Neural progenitor cell (in vitro differentiated cells): ENCODE data around the gene B4GALNT3.

ENCODE experiments used
- CTCF ChIP-seq: fragments of 200-600 bp; sonication (generic); IDR thresholded peaks from 2 replicates; pipeline ENCODE4 v1.5.1; 2017; ENCODE audit warnings: antibody characterized with exemption, mild to moderate bottlenecking
- EZH2 ChIP-seq: fragments of 200-600 bp; sonication (generic); IDR thresholded peaks from 2 replicates; pipeline ENCODE4 v1.6.1; 2017; ENCODE audit warnings: antibody characterized with exemption, mild to moderate bottlenecking, moderate library complexity

GRCh38 chr12:475286-475685 lies 15.5 kb downstream of the B4GALNT3 start:
- TF ChIP-seq CTCF = no peak
- TF ChIP-seq EZH2 = no peak
